H9 (cell line): ENCODE results near the gene MAP9. TPM values are rescaled to one million over a fixed set of nuclear protein-coding genes. Genes with fewer than 3 reads are reported as not detected.

Source experiments
- DNase-seq: peaks from one replicate; pipeline ENCODE4 v3.0.0-alpha.2; 2017
- H2AFZ ChIP-seq: one replicate; pipeline ENCODE4 v1.6.1; 2013; ENCODE audit warnings: mild to moderate bottlenecking, low read length, control low read depth, moderate library complexity
- H2AK5ac ChIP-seq: 2 replicates; pipeline ENCODE4 v1.6.1; 2013; ENCODE audit warnings: low read length, control low read depth, mixed read lengths; ENCODE audit not compliant: insufficient read length
- H2BK120ac ChIP-seq: one replicate; pipeline ENCODE4 v1.6.1; 2013; ENCODE audit warnings: low read depth, mild to moderate bottlenecking, low read length, control low read depth, inconsistent platforms; ENCODE audit not compliant: poor library complexity, severe bottlenecking
- H2BK12ac ChIP-seq: 2 replicates; pipeline ENCODE4 v1.6.1; 2013; ENCODE audit warnings: low read length, control low read depth, mixed read lengths, low read depth; ENCODE audit not compliant: insufficient read length
- H2BK15ac ChIP-seq: 2 replicates; pipeline ENCODE4 v1.6.1; 2013; ENCODE audit warnings: low read depth, low read length, control low read depth
- H2BK20ac ChIP-seq: one replicate; pipeline ENCODE4 v1.6.1; 2013; ENCODE audit warnings: low read depth, mild to moderate bottlenecking, low read length, control low read depth, inconsistent platforms; ENCODE audit not compliant: poor library complexity, severe bottlenecking
- H2BK5ac ChIP-seq: 2 replicates; pipeline ENCODE4 v1.6.1; 2013; ENCODE audit warnings: low read length, control low read depth, mixed read lengths; ENCODE audit not compliant: insufficient read length
- H3K14ac ChIP-seq: 2 replicates; pipeline ENCODE4 v1.6.1; 2013; ENCODE audit warnings: low read length, control low read depth; ENCODE audit not compliant: insufficient read depth
- H3K18ac ChIP-seq: 2 replicates; pipeline ENCODE4 v1.6.1; 2013; ENCODE audit warnings: low read depth, mild to moderate bottlenecking, mixed read lengths, low read length, control low read depth; ENCODE audit not compliant: insufficient read length
- H3K23ac ChIP-seq: 2 replicates; pipeline ENCODE4 v1.6.1; 2013; ENCODE audit warnings: low read length, control low read depth, mixed read lengths, low read depth; ENCODE audit not compliant: insufficient read length
- H3K23me2 ChIP-seq: 2 replicates; pipeline ENCODE4 v1.6.1; 2013; ENCODE audit warnings: low read depth, mild to moderate bottlenecking, mixed read lengths, low read length, control low read depth; ENCODE audit not compliant: insufficient read length, poor library complexity, severe bottlenecking
- H3K27ac ChIP-seq: 2 replicates; pipeline ENCODE4 v1.5.1; 2013; ENCODE audit warnings: low read length, control low read depth, mixed read lengths, low read depth; ENCODE audit not compliant: insufficient read length
- H3K27me3 ChIP-seq: 2 replicates; pipeline ENCODE4 v1.6.1; 2013; ENCODE audit warnings: low read length, control low read depth, inconsistent platforms; ENCODE audit not compliant: insufficient read depth
- H3K4ac ChIP-seq: 2 replicates; pipeline ENCODE4 v1.6.1; 2013; ENCODE audit warnings: low read depth, mild to moderate bottlenecking, control low read depth, inconsistent platforms, low read length, moderate library complexity
- H3K4me1 ChIP-seq: 2 replicates; pipeline ENCODE4 v1.6.1; 2013; ENCODE audit warnings: low read length, control low read depth, inconsistent platforms; ENCODE audit not compliant: insufficient read depth
- H3K4me2 ChIP-seq: 2 replicates; pipeline ENCODE4 v1.6.1; 2013; ENCODE audit warnings: low read length, control low read depth, mixed read lengths; ENCODE audit not compliant: insufficient read length, insufficient read depth
- H3K56ac ChIP-seq: 2 replicates; pipeline ENCODE4 v1.6.1; 2013; ENCODE audit warnings: low read depth, mild to moderate bottlenecking, mixed read lengths, low read length, control low read depth; ENCODE audit not compliant: insufficient read length
- H3K79me1 ChIP-seq: 2 replicates; pipeline ENCODE4 v1.6.1; 2013; ENCODE audit warnings: low read depth, mild to moderate bottlenecking, moderate library complexity, low read length, control low read depth, inconsistent platforms; ENCODE audit not compliant: insufficient read depth, poor library complexity, severe bottlenecking
- H3K79me2 ChIP-seq: 2 replicates; pipeline ENCODE4 v1.6.1; 2013; ENCODE audit warnings: low read length, control low read depth, inconsistent platforms; ENCODE audit not compliant: insufficient read depth
- H3K9ac ChIP-seq: 2 replicates; pipeline ENCODE4 v1.6.1; 2013; ENCODE audit warnings: low read length, control low read depth, mixed read lengths; ENCODE audit not compliant: insufficient read length; ENCODE audit errors: extremely low read depth
- H3K9me3 ChIP-seq: one replicate; pipeline ENCODE4 v1.6.1; 2013; ENCODE audit warnings: low read depth, low read length, inconsistent platforms; ENCODE audit not compliant: control insufficient read depth
- H3T11ph ChIP-seq: one replicate; pipeline ENCODE4 v1.6.1; 2013; ENCODE audit warnings: mild to moderate bottlenecking, low read length, control low read depth, inconsistent platforms
- H4K20me1 ChIP-seq: one replicate; pipeline ENCODE4 v1.6.1; 2013; ENCODE audit not compliant: control insufficient read depth, insufficient read length, insufficient read depth
- H4K5ac ChIP-seq: 2 replicates; pipeline ENCODE4 v1.6.1; 2013; ENCODE audit warnings: low read depth, mild to moderate bottlenecking, mixed read lengths, low read length, control low read depth; ENCODE audit not compliant: insufficient read length
- H4K8ac ChIP-seq: replicated peaks from 2 replicates; pipeline ENCODE4 v1.6.1; 2013; ENCODE audit warnings: low read length, control low read depth, mixed read lengths, low read depth; ENCODE audit not compliant: insufficient read length
- H4K91ac ChIP-seq: 2 replicates; pipeline ENCODE4 v1.6.1; 2013; ENCODE audit warnings: low read depth, mild to moderate bottlenecking, moderate library complexity, mixed read lengths, low read length, control low read depth; ENCODE audit not compliant: insufficient read length
- H3K27ac Mint-ChIP-seq, 3 experiments: 2 replicates in 2 of 3; 3 replicates in 1 of 3; pipeline ENCODE4 v1.8.0; 2020 to 2021; ENCODE audit warnings: mixed read lengths in 3 of 3, mild to moderate bottlenecking in 1 of 3, moderate library complexity in 1 of 3
- H3K27me3 Mint-ChIP-seq: 2 replicates; pipeline ENCODE4 v1.8.0; 2021; ENCODE audit warnings: low read depth, mild to moderate bottlenecking, moderate library complexity, mixed read lengths
- H3K36me3 Mint-ChIP-seq, 3 experiments: 2 replicates in 2 of 3; 3 replicates in 1 of 3; pipeline ENCODE4 v1.8.0; 2020 to 2021; ENCODE audit warnings: low read depth in 3 of 3, mixed read lengths in 3 of 3; ENCODE audit not compliant: insufficient read depth in 1 of 3
- H3K4me1 Mint-ChIP-seq, 2 experiments: 2 replicates each; pipeline ENCODE4 v1.8.0; 2020; ENCODE audit warnings: mixed read lengths in 2 of 2
- H3K4me3 Mint-ChIP-seq, 2 experiments: 2 replicates in 1 of 2; 3 replicates in 1 of 2; pipeline ENCODE4 v1.8.0; 2020 to 2021; ENCODE audit warnings: mild to moderate bottlenecking in 2 of 2, mixed read lengths in 2 of 2, moderate library complexity in 1 of 2
- H3K9me3 Mint-ChIP-seq, 2 experiments: 2 replicates in 1 of 2; 3 replicates in 1 of 2; pipeline ENCODE4 v1.8.0; 2020; ENCODE audit warnings: mild to moderate bottlenecking in 2 of 2, mixed read lengths in 2 of 2, moderate library complexity in 1 of 2
- WGBS: extraction: QIAGEN DNeasy Blood & Tissue Kit; methylation state at CpG from one replicate; pipeline ENCODE4 v1.1.7; 2013; ENCODE audit warnings: missing lambda C conversion rate, low lambda C conversion rate, mixed read lengths; ENCODE audit not compliant: insufficient read length; ENCODE audit errors: extremely low coverage; 5-methylcytosine and 5-hydroxymethylcytosine counted together
- total RNA-seq: library from RNA; stranded (reverse); gene quantifications from 2 replicates; pipeline ENCODE4 v1.2.1, GENCODE V29; 2021
- TF ChIP-seq, protein P1 (sequence below): fragments of 200-600 bp; sonication (generic); conservative IDR thresholded peaks from 3 replicates; pipeline ENCODE4 v1.8.0; 2021; ENCODE audit warnings: antibody characterized with exemption, mild to moderate bottlenecking

MAP9 gene
- total RNA-seq, 1 experiment from 2014 or later, result 15.4 TPM

DNA sequence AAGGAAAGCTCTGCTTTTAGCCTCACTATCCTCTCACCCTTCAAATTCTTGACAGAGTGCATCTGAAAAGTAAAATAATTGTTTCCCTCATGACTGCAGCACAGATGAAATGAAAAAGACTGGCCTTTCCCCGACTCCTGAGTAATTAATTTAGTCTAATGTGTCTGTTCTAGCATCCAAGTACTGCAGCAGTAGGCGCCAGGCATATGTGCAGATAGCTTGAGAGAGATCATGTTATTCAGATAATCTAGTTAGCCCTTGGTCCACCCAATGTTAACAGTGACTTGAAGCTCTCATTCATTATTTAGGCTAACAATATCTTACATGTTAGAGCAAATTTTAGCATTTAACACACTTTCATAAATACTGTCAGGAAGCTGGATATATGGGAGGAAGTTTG, 54.0 kb downstream of the MAP9 start:
- WGBS, result no CpG with 5 or more reads among the region's 2 CpGs
- H3K4me1 ChIP-seq, result no peaks in the 10 kb centered on the region
- H3K4me3 Mint-ChIP-seq, result no peak overlapping the region
- no peak overlapping the region for H3K9ac ChIP-seq
- no peak overlapping the region for H2AFZ ChIP-seq
- DNase-seq, result no peak
- no peaks in the 10 kb centered on the region for H3K27me3 Mint-ChIP-seq
- H2BK120ac ChIP-seq, result no peak overlapping the region
- H2BK5ac ChIP-seq, result no peak overlapping the region
- no peaks in the 10 kb centered on the region for H3K23me2 ChIP-seq
- H3K4me1 Mint-ChIP-seq, result peaks cover 13 to 15% of the 10 kb centered on the region in 2 experiments
- H2BK20ac ChIP-seq, result no peak overlapping the region
- H3K4ac ChIP-seq, result no peak overlapping the region
- H3K27ac Mint-ChIP-seq, result no peak overlapping the region
- H3K56ac ChIP-seq, result no peak overlapping the region
- H4K8ac ChIP-seq, result no peak overlapping the region
- H3K4me2 ChIP-seq, result no peak overlapping the region
- H3K9me3 ChIP-seq, result peaks cover 6% of the 10 kb centered on the region
- no peaks in the 10 kb centered on the region for H4K20me1 ChIP-seq
- H2BK12ac ChIP-seq, result no peak overlapping the region
- no peak overlapping the region for H2AK5ac ChIP-seq
- no peaks in the 10 kb centered on the region for H3K79me2 ChIP-seq
- H2BK15ac ChIP-seq, result no peak overlapping the region
- peaks cover 0 to 6% (median 0%) of the 10 kb centered on the region in 3 experiments; a peak in 3 of 7 replicates for H3K36me3 Mint-ChIP-seq
- no peak overlapping the region for H3K23ac ChIP-seq
- H3K18ac ChIP-seq, result no peak overlapping the region
- no peak overlapping the region for H3K27ac ChIP-seq
- H4K91ac ChIP-seq, result no peak overlapping the region
- H3K27me3 ChIP-seq, result no peaks in the 10 kb centered on the region
- no peak overlapping the region for H3T11ph ChIP-seq
- H3K79me1 ChIP-seq, result no peaks in the 10 kb centered on the region
- TF ChIP-seq, protein P1, sequence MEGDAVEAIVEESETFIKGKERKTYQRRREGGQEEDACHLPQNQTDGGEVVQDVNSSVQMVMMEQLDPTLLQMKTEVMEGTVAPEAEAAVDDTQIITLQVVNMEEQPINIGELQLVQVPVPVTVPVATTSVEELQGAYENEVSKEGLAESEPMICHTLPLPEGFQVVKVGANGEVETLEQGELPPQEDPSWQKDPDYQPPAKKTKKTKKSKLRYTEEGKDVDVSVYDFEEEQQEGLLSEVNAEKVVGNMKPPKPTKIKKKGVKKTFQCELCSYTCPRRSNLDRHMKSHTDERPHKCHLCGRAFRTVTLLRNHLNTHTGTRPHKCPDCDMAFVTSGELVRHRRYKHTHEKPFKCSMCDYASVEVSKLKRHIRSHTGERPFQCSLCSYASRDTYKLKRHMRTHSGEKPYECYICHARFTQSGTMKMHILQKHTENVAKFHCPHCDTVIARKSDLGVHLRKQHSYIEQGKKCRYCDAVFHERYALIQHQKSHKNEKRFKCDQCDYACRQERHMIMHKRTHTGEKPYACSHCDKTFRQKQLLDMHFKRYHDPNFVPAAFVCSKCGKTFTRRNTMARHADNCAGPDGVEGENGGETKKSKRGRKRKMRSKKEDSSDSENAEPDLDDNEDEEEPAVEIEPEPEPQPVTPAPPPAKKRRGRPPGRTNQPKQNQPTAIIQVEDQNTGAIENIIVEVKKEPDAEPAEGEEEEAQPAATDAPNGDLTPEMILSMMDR, result no peak
- H4K5ac ChIP-seq, result no peak overlapping the region
- peaks cover 8 to 10% of the 10 kb centered on the region in 2 experiments; a peak in 4 of 5 replicates for H3K9me3 Mint-ChIP-seq
- no peak overlapping the region for H3K14ac ChIP-seq
